ENCODE data around the gene POU6F2.

DNA sequence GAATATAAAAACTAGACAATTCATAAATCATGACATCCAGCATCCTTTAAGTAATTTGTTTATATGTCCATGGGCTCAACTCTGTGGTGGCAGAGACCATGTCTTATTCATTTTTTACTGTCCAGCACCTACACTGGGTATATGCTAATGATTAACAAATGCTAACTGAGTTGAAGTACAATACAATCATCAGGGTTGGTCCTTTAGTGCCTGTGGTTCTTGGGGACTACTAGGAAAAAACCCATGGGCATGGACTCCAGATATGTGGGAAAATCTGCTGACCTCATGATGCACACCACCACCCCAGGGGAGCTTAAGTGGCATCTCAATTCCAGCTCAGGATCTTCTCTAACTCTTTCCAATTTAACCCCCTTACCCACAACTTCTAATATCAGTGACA, 503.2 kb downstream of the POU6F2 start:
- TF ChIP-seq, protein P1, sequence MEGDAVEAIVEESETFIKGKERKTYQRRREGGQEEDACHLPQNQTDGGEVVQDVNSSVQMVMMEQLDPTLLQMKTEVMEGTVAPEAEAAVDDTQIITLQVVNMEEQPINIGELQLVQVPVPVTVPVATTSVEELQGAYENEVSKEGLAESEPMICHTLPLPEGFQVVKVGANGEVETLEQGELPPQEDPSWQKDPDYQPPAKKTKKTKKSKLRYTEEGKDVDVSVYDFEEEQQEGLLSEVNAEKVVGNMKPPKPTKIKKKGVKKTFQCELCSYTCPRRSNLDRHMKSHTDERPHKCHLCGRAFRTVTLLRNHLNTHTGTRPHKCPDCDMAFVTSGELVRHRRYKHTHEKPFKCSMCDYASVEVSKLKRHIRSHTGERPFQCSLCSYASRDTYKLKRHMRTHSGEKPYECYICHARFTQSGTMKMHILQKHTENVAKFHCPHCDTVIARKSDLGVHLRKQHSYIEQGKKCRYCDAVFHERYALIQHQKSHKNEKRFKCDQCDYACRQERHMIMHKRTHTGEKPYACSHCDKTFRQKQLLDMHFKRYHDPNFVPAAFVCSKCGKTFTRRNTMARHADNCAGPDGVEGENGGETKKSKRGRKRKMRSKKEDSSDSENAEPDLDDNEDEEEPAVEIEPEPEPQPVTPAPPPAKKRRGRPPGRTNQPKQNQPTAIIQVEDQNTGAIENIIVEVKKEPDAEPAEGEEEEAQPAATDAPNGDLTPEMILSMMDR (IDR thresholded peaks at IDR 0.05): no peak
- TF ChIP-seq POLR2AphosphoS5 (IDR thresholded peaks at IDR 0.05) (no peak), POLR2A (IDR thresholded peaks at IDR 0.05) (no peak)

All from upper lobe of left lung (tissue), 4 donors.